Gastrocnemius medialis (tissue), 4 donors: Measurements from ENCODE around the gene PLA2G2E.

Experiments
- CTCF ChIP-seq, 5 experiments: fragments of 450-650 bp in 3 of 5; fragments of 200-600 bp in 2 of 5; sonication (generic) in 2 of 5; IDR thresholded peaks in 4 of 5; conservative IDR thresholded peaks in 1 of 5; 1 replicate in 4 of 5; 2 replicates in 1 of 5; pipeline ENCODE4 v1.5.1; 2016 to 2019; ENCODE audit warnings: antibody characterized with exemption in 5 of 5, mild to moderate bottlenecking in 3 of 5, moderate library complexity in 3 of 5
- POLR2A ChIP-seq, 2 donors: fragments of 450-650 bp; IDR thresholded peaks; one replicate each; pipeline ENCODE4 v1.6.1; 2017; ENCODE audit warnings: antibody characterized with exemption in 2 of 2, mild to moderate bottlenecking in 2 of 2, moderate library complexity in 2 of 2

DNA sequence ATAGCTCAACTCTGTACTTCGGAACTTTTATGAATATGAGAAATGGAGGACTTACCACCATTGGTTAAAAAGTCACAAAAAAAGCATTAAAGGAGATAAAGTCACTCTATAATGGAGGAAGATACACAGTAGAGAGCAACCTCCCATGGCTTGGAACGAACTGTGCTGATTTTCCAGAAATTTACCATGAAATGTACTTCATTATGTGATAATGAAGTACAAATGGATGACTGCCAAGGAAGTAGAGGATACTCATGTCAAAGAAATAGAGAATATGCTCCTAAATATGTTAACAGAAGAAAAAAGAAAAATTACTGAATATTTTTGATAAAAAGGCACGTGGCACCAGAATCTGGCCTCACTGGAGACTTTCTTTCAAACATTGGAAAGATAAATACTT, 23.6 kb upstream of the PLA2G2E start:
- TF ChIP-seq CTCF (IDR thresholded peaks at IDR 0.05 in 4 of 5, conservative IDR thresholded peaks at IDR 0.05 in 1 of 5) (no peak), POLR2A (IDR thresholded peaks at IDR 0.05) (no peak)
